Stomach (tissue), 4 donors: ENCODE data around the gene KCNG4.

Experiments used
- CTCF ChIP-seq, 7 experiments: fragments of 450-650 bp in 4 of 7; fragments of 200-600 bp in 3 of 7; sonication (generic) in 3 of 7; IDR thresholded peaks; one replicate each; pipeline ENCODE4 v1.5.1; 2016 to 2019; ENCODE audit warnings: antibody characterized with exemption in 7 of 7, control low read depth in 2 of 7, mild to moderate bottlenecking in 1 of 7
- POLR2A ChIP-seq, 4 donors: fragments of 450-650 bp; IDR thresholded peaks; one replicate each; pipeline ENCODE4 v1.6.1; 2016; ENCODE audit warnings: antibody characterized with exemption in 4 of 4, control low read depth in 2 of 4, mild to moderate bottlenecking in 1 of 4, moderate library complexity in 1 of 4

GRCh38 chr16:84214451-84215066 lies 25.3 kb downstream of the KCNG4 start:
- TF ChIP-seq CTCF (IDR thresholded peaks at IDR 0.05) = no peak
- TF ChIP-seq POLR2A (IDR thresholded peaks at IDR 0.05) = no peak
